ENCODE measurements around the gene SCAF8. TPM values are rescaled to one million over a fixed set of nuclear protein-coding genes. Genes with fewer than 3 reads are reported as not detected.
A peak's percentile ranks its signal among the peaks of the same experiment; 100 is the strongest.
"Not testable (repeated sequence)": the region's sequence is repeated elsewhere in the genome, so short reads cannot be mapped to it uniquely, and the experiment has no call there.

The SCAF8 gene
- total RNA-seq, 4 donors from 2014 or later = 41.1 to 50.7 (median 44.9) TPM

GRCh38 chr6:154736618-154737259 is 3.5 kb downstream of the SCAF8 start:
- no peaks in the 10 kb centered on the region for H3K9me3 ChIP-seq
- DNase-seq (ENCODE audit: low spot score in 2 of 2) = no peak
- TF ChIP-seq POLR2A (IDR thresholded peaks at IDR 0.05) (no peak), EP300 (IDR thresholded peaks at IDR 0.05) (no peak), CTCF (IDR thresholded peaks at IDR 0.05) (no peak)
- H3K27ac ChIP-seq = no peak overlapping the region
- 61 to 65% methylated on average over 4 of the region's 4 CpGs for WGBS, 2 donors
- peaks cover 0 to 5% (median 0%) of the 10 kb centered on the region in 3 donors for H3K36me3 ChIP-seq
- no peak overlapping the region for H3K4me3 ChIP-seq
- H3K27me3 ChIP-seq = no peaks in the 10 kb centered on the region
- H3K4me1 ChIP-seq = peaks cover 0 to 82% (median 47%) of the 10 kb centered on the region in 4 donors

DNA sequence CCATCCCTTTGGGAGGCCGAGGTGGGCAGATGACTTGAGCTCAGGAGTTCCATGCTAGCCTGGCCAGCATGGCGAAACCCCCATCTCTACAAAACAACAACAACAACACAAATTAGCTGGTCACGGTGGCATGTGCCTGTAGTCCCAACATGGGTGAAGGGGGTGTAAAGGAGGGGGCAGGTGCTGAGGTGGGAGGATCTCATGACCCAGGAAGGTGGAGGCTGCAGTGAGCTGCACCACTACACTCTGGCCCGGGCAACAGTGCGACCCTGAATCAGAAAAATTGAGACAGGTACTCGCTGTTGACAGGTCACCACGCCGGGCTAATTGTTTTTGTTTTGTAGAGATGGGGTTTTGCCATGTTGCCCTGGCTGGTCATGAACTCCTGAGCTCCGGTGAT is 4.2 kb downstream of the SCAF8 start:
- DNase-seq (ENCODE audit: low spot score in 2 of 2) = no peak
- 85 to 93% methylated on average over 9 of the region's 9 CpGs for WGBS, 2 donors
- Histone ChIP-seq H3K4me1 (peaks cover 0 to 82% (median 47%) of the 10 kb centered on the region in 4 donors), H3K4me3 (no peak overlapping the region), H3K36me3 (peaks cover 0 to 9% (median 0%) of the 10 kb centered on the region in 3 donors), H3K27me3 (no peaks in the 10 kb centered on the region), H3K9me3 (no peaks in the 10 kb centered on the region), H3K27ac (no peak overlapping the region)
- TF ChIP-seq CTCF (IDR thresholded peaks at IDR 0.05) (no peak), POLR2A (IDR thresholded peaks at IDR 0.05) (no peak)

DNA sequence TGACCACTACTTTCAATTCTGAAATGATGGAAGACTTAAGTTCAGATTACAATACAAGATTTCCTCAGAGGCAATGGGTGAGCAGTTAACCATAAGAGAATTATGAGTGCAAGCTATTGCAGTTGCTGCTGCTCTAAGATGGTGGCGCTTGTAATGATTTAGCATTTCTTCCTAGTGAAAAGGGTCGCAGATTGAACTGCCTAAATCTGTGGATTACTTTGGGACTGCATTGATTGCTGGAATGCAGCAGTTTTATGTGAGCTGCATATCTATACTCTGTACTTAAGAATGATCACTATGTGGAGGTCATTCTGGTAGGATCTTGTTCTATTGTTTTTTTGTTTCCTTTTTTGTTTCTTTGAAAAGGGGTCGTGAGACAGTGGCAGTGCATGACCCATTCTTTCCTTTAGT is 5.3 kb downstream of the SCAF8 start:
- Histone ChIP-seq H3K36me3 (peaks cover 0 to 9% (median 0%) of the 10 kb centered on the region in 3 donors), H3K9me3 (no peaks in the 10 kb centered on the region), H3K27ac (peak overlapping the region in 1 of 4 donors; percentile 22), H3K27me3 (no peaks in the 10 kb centered on the region), H3K4me1 (peaks cover 0 to 91% (median 49%) of the 10 kb centered on the region in 4 donors), H3K4me3 (no peak overlapping the region)
- 32 to 46% methylated on average over 3 of the region's 3 CpGs for WGBS, 2 donors
- no peak for TF ChIP-seq CTCF (IDR thresholded peaks at IDR 0.05)
- TF ChIP-seq EP300 (IDR thresholded peaks at IDR 0.05) = no peak
- no peak for TF ChIP-seq POLR2A (IDR thresholded peaks at IDR 0.05)
- no peak for DNase-seq (ENCODE audit: low spot score in 2 of 2)

- TF ChIP-seq EP300 (IDR thresholded peaks at IDR 0.05) = no peak
- no peak for TF ChIP-seq CTCF (IDR thresholded peaks at IDR 0.05)
- no peak for TF ChIP-seq POLR2A (IDR thresholded peaks at IDR 0.05)
- Histone ChIP-seq H3K4me1 (peaks cover 0 to 92% (median 37%) of the 10 kb centered on the region in 4 donors), H3K4me3 (no peak overlapping the region), H3K36me3 (peaks cover 0 to 9% (median 0%) of the 10 kb centered on the region in 3 donors), H3K9me3 (no peaks in the 10 kb centered on the region), H3K27me3 (no peaks in the 10 kb centered on the region), H3K27ac (no peak overlapping the region)
- WGBS, 2 donors = 89 to 93% methylated on average over 5 of the region's 5 CpGs
- DNase-seq (ENCODE audit: low spot score in 2 of 2) = no peak
Observed at GRCh38 chr6:154740658-154741057, 7.4 kb downstream of the SCAF8 start.

DNA sequence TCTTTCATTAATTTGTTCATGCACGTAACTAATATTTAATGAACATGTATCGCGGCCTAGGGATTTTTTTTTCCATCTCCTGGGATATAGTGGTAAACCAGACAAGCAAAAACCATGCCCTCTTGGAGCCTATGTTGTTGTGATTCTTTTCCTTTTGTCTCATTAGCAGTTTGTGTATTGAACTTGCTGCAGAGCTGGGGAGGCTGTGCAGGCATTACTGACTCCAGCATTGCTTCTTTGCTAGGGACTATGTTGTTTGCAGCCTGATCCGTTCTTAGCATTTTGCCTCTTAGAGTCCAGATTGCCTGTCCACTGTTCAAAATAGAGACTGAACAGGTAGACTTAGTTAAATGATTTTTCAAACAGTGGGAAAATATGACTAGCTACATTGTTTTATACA is 9.7 kb downstream of the SCAF8 start:
- Histone ChIP-seq H3K4me3 (no peak overlapping the region), H3K27ac (no peak overlapping the region), H3K4me1 (peaks cover 0 to 88% (median 32%) of the 10 kb centered on the region in 4 donors), H3K36me3 (peaks cover 0 to 9% (median 0%) of the 10 kb centered on the region in 3 donors), H3K27me3 (no peaks in the 10 kb centered on the region), H3K9me3 (no peaks in the 10 kb centered on the region)
- TF ChIP-seq EP300 (IDR thresholded peaks at IDR 0.05) = no peak
- TF ChIP-seq POLR2A (IDR thresholded peaks at IDR 0.05) = no peak
- TF ChIP-seq CTCF (IDR thresholded peaks at IDR 0.05) = no peak
- no peak for DNase-seq (ENCODE audit: low spot score in 2 of 2)
- WGBS, 2 donors = 62 to 67% methylated on average over 4 of the region's 4 CpGs

- H3K36me3 ChIP-seq; H3K27me3 ChIP-seq; DNase-seq (ENCODE audit: low spot score in 2 of 2); H3K9me3 ChIP-seq; H3K27ac ChIP-seq; H3K4me3 ChIP-seq: not testable (repeated sequence)
- WGBS, 2 donors = 95 to 97% methylated on average over 7 of the region's 7 CpGs
- peaks cover 0 to 83% (median 24%) of the 10 kb centered on the region in 4 donors for H3K4me1 ChIP-seq
Observed at GRCh38 chr6:154744029-154744745, 11.0 kb downstream of the SCAF8 start.
